Endothelial cell (in vitro differentiated cells): ENCODE measurements around the gene DMD. TPM values are rescaled to one million over a fixed set of nuclear protein-coding genes. Genes with fewer than 3 reads are reported as not detected.

Experiments
- DNase-seq: peaks from one replicate; pipeline ENCODE4 v3.0.0; 2021; ENCODE audit warnings: low spot score
- H3K27ac Mint-ChIP-seq: one replicate; pipeline ENCODE4 v1.8.0; 2021; ENCODE audit warnings: mixed read lengths, inconsistent platforms; ENCODE audit not compliant: unreplicated experiment
- H3K27me3 Mint-ChIP-seq: one replicate; pipeline ENCODE4 v1.8.0; 2021; ENCODE audit warnings: mild to moderate bottlenecking, moderate library complexity, mixed read lengths, inconsistent platforms; ENCODE audit not compliant: unreplicated experiment
- H3K36me3 Mint-ChIP-seq: one replicate; pipeline ENCODE4 v1.8.0; 2021; ENCODE audit warnings: mild to moderate bottlenecking, low read depth, mixed read lengths, inconsistent platforms; ENCODE audit not compliant: unreplicated experiment
- H3K4me1 Mint-ChIP-seq: one replicate; pipeline ENCODE4 v1.8.0; 2021; ENCODE audit warnings: mild to moderate bottlenecking, mixed read lengths, inconsistent platforms; ENCODE audit not compliant: unreplicated experiment
- H3K4me3 Mint-ChIP-seq: one replicate; pipeline ENCODE4 v1.8.0; 2021; ENCODE audit warnings: mild to moderate bottlenecking, mixed read lengths, inconsistent platforms; ENCODE audit not compliant: unreplicated experiment
- H3K9me3 Mint-ChIP-seq: one replicate; pipeline ENCODE4 v1.8.0; 2021; ENCODE audit warnings: mixed read lengths, inconsistent platforms; ENCODE audit not compliant: unreplicated experiment
- total RNA-seq: library from RNA; stranded (reverse); fragmentation: NEBNext Ultra II Directional; extraction: Animal tissue kit (Norgen Biotek cat#: 25700); gene quantifications from one replicate; pipeline ENCODE4 v1.2.1, GENCODE V29; 2021; ENCODE audit not compliant: unreplicated experiment
- TF ChIP-seq, protein P1 (sequence below): fragments of 200-600 bp; sonication (generic); IDR thresholded peaks from one replicate; pipeline ENCODE4 v1.5.0; 2021; ENCODE audit warnings: antibody characterized with exemption; ENCODE audit not compliant: unreplicated experiment

The DMD gene
- total RNA-seq, 1 donor from 2014 or later = 5.5 TPM

DNA sequence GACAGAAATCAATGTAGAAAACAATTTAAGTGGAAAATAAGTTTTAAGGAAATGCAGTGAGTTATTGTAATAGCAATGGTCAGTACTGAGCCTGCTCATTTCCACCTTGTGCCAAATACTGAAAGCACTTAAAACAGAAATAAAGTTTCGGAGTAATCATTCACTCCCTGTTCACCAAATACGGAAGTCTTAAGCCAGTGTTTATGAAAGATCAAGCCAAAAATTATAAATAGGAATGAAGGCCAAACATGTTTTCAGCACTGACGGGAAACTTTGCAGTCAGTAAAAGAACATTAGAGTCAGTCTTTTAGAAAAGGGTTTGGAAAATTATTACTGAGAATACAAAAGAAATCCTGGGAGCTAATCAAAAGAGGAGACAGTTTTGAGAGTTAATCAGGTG is 178.6 kb downstream of the DMD start:
- Mint-ChIP-seq H3K9me3 (no peaks in the 10 kb centered on the region), H3K27me3 (no peaks in the 10 kb centered on the region), H3K4me3 (no peak overlapping the region), H3K4me1 (no peaks in the 10 kb centered on the region), H3K36me3 (no peaks in the 10 kb centered on the region), H3K27ac (no peak overlapping the region)
- DNase-seq = no peak
- TF ChIP-seq, protein P1, sequence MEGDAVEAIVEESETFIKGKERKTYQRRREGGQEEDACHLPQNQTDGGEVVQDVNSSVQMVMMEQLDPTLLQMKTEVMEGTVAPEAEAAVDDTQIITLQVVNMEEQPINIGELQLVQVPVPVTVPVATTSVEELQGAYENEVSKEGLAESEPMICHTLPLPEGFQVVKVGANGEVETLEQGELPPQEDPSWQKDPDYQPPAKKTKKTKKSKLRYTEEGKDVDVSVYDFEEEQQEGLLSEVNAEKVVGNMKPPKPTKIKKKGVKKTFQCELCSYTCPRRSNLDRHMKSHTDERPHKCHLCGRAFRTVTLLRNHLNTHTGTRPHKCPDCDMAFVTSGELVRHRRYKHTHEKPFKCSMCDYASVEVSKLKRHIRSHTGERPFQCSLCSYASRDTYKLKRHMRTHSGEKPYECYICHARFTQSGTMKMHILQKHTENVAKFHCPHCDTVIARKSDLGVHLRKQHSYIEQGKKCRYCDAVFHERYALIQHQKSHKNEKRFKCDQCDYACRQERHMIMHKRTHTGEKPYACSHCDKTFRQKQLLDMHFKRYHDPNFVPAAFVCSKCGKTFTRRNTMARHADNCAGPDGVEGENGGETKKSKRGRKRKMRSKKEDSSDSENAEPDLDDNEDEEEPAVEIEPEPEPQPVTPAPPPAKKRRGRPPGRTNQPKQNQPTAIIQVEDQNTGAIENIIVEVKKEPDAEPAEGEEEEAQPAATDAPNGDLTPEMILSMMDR = no peak

DNA sequence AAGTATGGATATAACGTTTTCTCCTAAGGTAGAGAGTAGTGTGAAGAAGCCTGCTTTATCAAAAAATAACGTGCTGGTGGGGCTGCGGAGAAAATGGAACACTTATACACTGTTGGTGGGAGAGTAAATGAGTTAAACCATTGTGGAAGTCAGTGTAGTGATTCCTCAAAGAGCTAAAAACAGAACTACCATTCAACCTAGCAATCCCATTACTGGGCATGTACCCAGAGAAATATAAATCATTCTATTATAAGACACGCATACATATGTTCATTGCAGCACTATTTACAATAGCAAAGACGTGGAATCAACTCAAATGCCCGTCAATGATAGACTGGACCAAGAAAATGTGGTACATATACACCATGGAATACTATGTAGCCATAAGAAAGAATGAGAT is 196.4 kb downstream of the DMD start:
- no peaks in the 10 kb centered on the region for H3K27me3 Mint-ChIP-seq
- H3K4me3 Mint-ChIP-seq = no peak overlapping the region
- no peaks in the 10 kb centered on the region for H3K36me3 Mint-ChIP-seq
- DNase-seq = no peak
- no peaks in the 10 kb centered on the region for H3K4me1 Mint-ChIP-seq
- TF ChIP-seq, protein P1 = no peak
- no peak overlapping the region for H3K27ac Mint-ChIP-seq
- no peaks in the 10 kb centered on the region for H3K9me3 Mint-ChIP-seq

DNA sequence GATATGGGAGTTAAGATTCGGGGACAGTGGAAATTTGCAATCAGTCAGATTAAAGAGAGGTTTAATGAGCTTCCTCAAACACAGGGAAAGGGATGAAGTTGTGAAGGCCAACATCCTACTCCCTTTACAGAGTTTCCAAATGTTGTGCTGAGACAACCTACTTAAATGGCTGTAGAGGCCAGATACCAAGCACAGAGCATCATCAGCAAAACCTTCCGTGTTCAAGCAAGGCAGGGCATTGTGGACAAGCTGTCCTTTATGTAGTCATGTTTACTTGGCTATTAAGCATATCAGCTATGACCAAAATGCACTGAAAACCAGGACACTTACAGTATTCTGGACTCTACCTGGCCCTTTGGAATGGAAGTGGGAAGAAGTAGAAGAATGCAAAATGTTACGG is 197.3 kb downstream of the DMD start:
- Mint-ChIP-seq H3K9me3 (no peaks in the 10 kb centered on the region), H3K27ac (no peak overlapping the region), H3K27me3 (no peaks in the 10 kb centered on the region), H3K36me3 (no peaks in the 10 kb centered on the region), H3K4me3 (no peak overlapping the region), H3K4me1 (no peaks in the 10 kb centered on the region)
- DNase-seq = no peak
- TF ChIP-seq, protein P1 = no peak

DNA sequence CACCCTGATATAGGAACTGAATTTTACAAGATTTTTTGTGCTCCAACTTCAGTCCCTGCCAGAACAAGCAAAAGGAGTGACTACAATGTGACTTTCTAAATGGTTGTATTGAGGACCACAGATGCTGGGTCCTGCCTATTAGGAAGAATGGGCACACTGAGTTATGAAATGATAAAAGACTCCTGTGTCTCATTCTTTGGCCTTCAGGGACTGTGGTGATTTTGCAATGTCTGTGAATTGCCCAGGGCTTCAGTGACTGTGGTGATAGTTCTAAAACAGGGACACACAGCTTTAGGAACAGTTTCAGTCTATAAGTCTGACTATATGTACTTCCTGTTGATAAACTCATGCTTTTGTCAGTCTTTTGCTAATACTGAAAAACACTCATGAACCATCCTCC is 210.2 kb downstream of the DMD start:
- H3K9me3 Mint-ChIP-seq = no peaks in the 10 kb centered on the region

DNA sequence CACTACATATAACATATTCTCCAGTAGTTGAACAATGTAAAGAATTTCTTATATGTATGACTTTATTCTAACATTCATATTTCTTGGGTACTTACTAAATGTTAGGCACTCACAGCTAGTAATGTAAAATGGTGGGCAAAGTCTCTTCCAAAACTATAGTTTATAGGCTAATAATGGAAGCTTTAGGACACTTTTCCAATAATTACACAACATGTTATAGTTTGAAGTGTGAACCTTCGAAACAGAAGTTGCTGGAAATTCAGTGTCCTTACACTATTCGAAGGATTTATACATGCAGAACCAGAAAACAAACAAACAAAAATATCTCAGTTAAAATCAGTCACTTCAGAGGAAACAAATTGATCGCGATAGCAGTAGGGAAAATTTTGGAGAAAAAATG is 212.6 kb downstream of the DMD start:
- Mint-ChIP-seq H3K4me1 (no peaks in the 10 kb centered on the region), H3K9me3 (no peaks in the 10 kb centered on the region), H3K27ac (no peak overlapping the region), H3K27me3 (peaks cover 1% of the 10 kb centered on the region), H3K36me3 (no peaks in the 10 kb centered on the region), H3K4me3 (no peak overlapping the region)
- TF ChIP-seq, protein P1 = no peak
- no peak for DNase-seq

More for the DNA sequence above, 210.2 kb downstream of the DMD start:
- Mint-ChIP-seq H3K4me1 (no peaks in the 10 kb centered on the region), H3K36me3 (no peaks in the 10 kb centered on the region), H3K27me3 (peaks cover 1% of the 10 kb centered on the region), H3K4me3 (no peak overlapping the region), H3K27ac (no peak overlapping the region)
- TF ChIP-seq, protein P1 = no peak
- DNase-seq = no peak
